RWPE1 (cell line): Measurements from ENCODE around the gene ERBB4.

Experiments
- CTCF ChIA-PET: fragments of 350-600 bp; sonication (Branson Sonifier 250); formaldehyde crosslinking; extraction: SDS; loops from one replicate; lab custom pipeline; 2021; lab: Yijun Ruan, JAX
- POLR2A ChIA-PET: fragments of 400-600 bp; formaldehyde crosslinking; extraction: SDS; loops from one replicate; lab custom pipeline; 2020; ENCODE audit warnings: antibody characterized with exemption; ENCODE audit not compliant: low non-redundant PET; lab: Yijun Ruan, JAX
- DNase-seq: peaks from one replicate; pipeline ENCODE4 v3.0.0; 2012; ENCODE audit warnings: low spot score
- H3K27ac ChIP-seq: fragments of 450-650 bp; 2 replicates; pipeline ENCODE4 v1.5.1; 2017
- TF ChIP-seq, protein P1 (sequence below): fragments of 450-650 bp; conservative IDR thresholded peaks from 2 replicates; pipeline ENCODE4 v1.5.1; 2017; ENCODE audit warnings: low read depth, mild to moderate bottlenecking

ERBB4 gene

DNA sequence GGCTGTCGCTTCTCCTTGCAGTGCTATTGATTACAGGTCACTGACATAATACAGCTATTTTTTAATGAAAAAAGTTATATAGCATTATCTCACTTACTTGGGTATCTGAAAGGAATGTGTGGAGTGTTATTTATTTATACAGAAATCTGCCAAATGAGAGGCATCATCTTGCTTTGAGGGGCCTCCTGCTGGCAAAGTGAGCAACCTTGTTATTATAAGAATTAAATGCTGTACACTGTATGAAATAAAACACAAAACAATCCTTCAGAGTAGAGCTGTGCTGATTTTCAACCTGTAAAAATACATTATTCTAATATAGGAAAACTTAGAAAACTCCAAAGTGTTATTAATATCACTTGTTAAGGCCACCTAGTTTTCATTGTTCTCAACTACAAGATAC lies 20.9 kb downstream of the ERBB4 start:
- no peak overlapping the region for H3K27ac ChIP-seq
- DNase-seq: no peak
- POLR2A ChIA-PET: no interaction called here
- TF ChIP-seq, protein P1, sequence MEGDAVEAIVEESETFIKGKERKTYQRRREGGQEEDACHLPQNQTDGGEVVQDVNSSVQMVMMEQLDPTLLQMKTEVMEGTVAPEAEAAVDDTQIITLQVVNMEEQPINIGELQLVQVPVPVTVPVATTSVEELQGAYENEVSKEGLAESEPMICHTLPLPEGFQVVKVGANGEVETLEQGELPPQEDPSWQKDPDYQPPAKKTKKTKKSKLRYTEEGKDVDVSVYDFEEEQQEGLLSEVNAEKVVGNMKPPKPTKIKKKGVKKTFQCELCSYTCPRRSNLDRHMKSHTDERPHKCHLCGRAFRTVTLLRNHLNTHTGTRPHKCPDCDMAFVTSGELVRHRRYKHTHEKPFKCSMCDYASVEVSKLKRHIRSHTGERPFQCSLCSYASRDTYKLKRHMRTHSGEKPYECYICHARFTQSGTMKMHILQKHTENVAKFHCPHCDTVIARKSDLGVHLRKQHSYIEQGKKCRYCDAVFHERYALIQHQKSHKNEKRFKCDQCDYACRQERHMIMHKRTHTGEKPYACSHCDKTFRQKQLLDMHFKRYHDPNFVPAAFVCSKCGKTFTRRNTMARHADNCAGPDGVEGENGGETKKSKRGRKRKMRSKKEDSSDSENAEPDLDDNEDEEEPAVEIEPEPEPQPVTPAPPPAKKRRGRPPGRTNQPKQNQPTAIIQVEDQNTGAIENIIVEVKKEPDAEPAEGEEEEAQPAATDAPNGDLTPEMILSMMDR: no peak
- CTCF ChIA-PET: no interaction called here

DNA sequence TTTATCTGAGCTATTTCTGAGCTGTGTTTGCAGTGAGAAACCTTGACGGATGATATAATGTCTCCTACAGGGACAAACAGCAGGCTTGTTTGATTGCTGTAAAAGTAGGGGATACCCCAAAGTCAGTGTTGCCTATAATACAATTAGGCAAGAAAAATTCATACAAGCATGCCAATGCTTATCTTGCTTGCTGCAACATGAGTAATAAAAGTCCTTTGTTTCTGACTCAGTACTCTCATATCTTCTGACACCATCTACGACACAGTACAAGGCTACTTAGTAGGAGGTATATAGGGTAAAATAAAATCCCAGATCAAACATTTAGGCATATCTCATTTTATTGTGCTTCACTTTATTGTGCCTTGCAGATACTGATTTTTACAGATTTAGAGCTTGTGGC lies 33.0 kb downstream of the ERBB4 start:
- CTCF ChIA-PET: interaction anchor here (0.6 kb wide), 2 partner anchors 191 to 1201 kb away, joined by 3 to 4 read pairs; no protein-coding TSS in a partner anchor
- POLR2A ChIA-PET: no interaction called here
- DNase-seq: no peak
- H3K27ac ChIP-seq: no peak overlapping the region
- TF ChIP-seq, protein P1: no peak

DNA sequence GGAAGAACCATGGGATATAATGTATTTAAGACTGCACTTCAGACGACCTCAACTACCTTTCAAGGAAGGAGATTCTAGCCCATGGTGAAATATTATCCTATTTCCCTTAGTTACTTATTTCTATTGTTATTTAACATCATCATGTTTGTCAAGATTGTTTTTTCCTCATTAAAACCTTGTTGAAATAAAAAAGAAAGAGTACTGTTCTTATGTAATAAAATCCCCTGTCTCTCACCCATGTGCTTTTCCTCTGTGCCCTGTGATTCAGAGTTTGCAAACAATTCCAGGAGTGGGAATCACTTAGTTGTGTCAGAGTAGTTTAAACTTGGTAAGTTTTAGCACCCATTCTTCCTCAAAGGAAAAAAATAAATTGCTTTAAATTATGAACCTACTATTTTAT lies 43.6 kb downstream of the ERBB4 start:
- ChIA-PET POLR2A (no interaction called here), CTCF (no interaction called here)
- no peak overlapping the region for H3K27ac ChIP-seq
- TF ChIP-seq, protein P1: no peak
- DNase-seq: no peak

DNA sequence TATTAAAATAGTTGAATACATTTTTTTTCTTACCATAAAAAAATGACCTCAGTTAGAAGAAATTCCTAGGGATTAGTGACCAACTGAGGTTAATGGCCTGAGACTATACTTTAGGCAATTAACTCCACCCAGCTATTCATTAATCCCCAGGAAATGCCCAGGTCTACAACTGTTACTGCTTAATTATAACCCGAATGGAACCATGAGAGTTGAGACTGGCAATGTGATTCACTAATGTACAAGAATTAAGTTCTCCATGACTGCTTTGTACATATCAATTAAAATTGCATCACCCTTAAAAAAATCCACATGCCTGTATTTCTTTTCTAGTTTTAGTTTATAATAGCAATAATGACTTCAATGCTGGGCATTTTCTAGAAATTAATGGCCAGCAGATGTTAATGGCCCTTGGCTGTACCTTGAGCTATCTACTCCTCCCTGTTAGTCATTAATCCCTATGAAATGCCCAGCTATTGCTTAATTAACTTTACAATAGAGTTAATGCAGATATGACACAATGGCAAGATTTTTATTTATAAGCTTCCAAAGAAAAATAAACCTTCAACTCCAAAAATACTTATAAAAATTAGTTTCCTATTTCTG lies 44.1 kb downstream of the ERBB4 start:
- H3K27ac ChIP-seq: no peak overlapping the region
- ChIA-PET POLR2A (no interaction called here), CTCF (no interaction called here)
- TF ChIP-seq, protein P1: no peak
- DNase-seq: peak; percentile 3

DNA sequence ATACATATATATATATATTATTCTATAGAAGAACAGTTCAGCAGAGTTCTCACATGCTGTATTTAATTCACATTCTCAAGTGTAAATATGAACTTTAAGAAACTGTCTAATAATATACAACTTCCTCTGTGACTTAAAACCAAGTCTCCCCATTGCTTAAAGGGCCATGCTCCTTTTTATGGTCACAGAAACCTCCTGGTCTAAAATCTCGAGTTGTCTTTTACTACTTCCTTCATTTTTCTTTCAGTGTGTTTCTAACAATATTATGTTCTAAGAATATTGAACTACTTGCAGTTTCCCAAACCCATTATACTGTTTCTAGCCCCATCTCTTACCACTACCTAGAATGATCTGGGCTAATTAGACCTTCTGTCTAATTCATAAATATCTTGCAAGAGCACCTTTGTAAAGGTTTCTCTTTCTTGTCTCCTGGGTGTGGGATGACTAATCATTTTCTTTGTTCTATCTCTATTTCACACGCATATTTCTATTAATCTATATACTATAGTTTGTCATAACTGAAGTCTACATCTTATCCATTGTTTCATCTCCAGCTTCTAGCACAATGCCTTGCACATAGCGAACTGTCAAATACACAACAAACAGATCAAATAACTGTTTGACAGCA lies 48.8 kb downstream of the ERBB4 start:
- TF ChIP-seq, protein P1: no peak
- DNase-seq: no peak
- CTCF ChIA-PET: no interaction called here
- POLR2A ChIA-PET: no interaction called here
- H3K27ac ChIP-seq: no peak overlapping the region

DNA sequence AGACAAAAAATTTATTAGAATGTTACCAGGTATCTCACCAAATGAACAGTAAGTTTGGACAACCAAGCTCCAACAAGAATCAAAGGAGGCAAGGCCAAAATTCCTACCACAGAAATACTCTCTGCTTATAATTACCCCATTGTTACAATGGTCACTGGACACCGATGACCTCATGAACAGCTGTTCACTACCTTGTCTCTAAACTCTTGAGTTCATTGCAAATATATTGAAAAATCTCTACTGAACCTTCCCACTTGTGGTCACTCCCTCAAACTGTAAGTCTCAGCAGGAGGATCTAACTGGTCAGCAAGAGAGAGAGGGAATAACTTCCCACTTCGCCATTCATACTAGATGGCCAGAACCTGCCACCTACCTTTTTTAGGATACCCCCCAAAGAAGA lies 50.0 kb downstream of the ERBB4 start:
- H3K27ac ChIP-seq: no peak overlapping the region
- TF ChIP-seq, protein P1: no peak
- DNase-seq: no peak
- ChIA-PET CTCF (interaction anchor here (0.6 kb wide), 1 partner anchor 32 kb away, joined by 3 read pairs; no protein-coding TSS in a partner anchor), POLR2A (no interaction called here)
